ENCODE results near the gene TNFRSF13B.

GRCh38 chr17:16975277-16975651 lies 3.3 kb upstream of the TNFRSF13B start:
- TF ChIP-seq CTCF (IDR thresholded peaks at IDR 0.05) = no peak
- no peak for TF ChIP-seq POLR2A (IDR thresholded peaks at IDR 0.05)
